Progenitor cell of endocrine pancreas (in vitro differentiated cells): Measurements from ENCODE around the gene CORIN. TPM values are rescaled to one million over a fixed set of nuclear protein-coding genes. Genes with fewer than 3 reads are reported as not detected.

ENCODE experiments used
- DNase-seq: peaks from one replicate; pipeline ENCODE4 v3.0.0; 2021; ENCODE audit warnings: low spot score; ENCODE audit not compliant: unreplicated experiment
- H3K27ac Mint-ChIP-seq: 2 replicates; pipeline ENCODE4 v1.8.0; 2021; ENCODE audit warnings: mild to moderate bottlenecking, moderate library complexity, mixed read lengths
- H3K27me3 Mint-ChIP-seq: 2 replicates; pipeline ENCODE4 v1.8.0; 2021; ENCODE audit warnings: mixed read lengths
- H3K36me3 Mint-ChIP-seq: 2 replicates; pipeline ENCODE4 v1.8.0; 2022; ENCODE audit warnings: mixed read lengths; ENCODE audit not compliant: insufficient read depth
- H3K4me1 Mint-ChIP-seq: 2 replicates; pipeline ENCODE4 v1.8.0; 2021; ENCODE audit warnings: low read depth, mixed read lengths
- H3K4me3 Mint-ChIP-seq: 2 replicates; pipeline ENCODE4 v1.8.0; 2021; ENCODE audit warnings: low read depth, mild to moderate bottlenecking, moderate library complexity, mixed read lengths
- H3K9me3 Mint-ChIP-seq: 2 replicates; pipeline ENCODE4 v1.8.0; 2021; ENCODE audit warnings: low read depth, mixed read lengths
- total RNA-seq: library from RNA; stranded (reverse); gene quantifications from 2 replicates; pipeline ENCODE4 v1.2.1, GENCODE V29; 2021
- TF ChIP-seq, protein P1 (sequence below): fragments of 200-600 bp; sonication (generic); IDR thresholded peaks from one replicate; pipeline ENCODE4 v1.5.0; 2021; ENCODE audit warnings: antibody characterized with exemption, mild to moderate bottlenecking; ENCODE audit not compliant: unreplicated experiment

Gene CORIN
- total RNA-seq, 1 donor from 2014 or later, result 0.84 TPM

DNA sequence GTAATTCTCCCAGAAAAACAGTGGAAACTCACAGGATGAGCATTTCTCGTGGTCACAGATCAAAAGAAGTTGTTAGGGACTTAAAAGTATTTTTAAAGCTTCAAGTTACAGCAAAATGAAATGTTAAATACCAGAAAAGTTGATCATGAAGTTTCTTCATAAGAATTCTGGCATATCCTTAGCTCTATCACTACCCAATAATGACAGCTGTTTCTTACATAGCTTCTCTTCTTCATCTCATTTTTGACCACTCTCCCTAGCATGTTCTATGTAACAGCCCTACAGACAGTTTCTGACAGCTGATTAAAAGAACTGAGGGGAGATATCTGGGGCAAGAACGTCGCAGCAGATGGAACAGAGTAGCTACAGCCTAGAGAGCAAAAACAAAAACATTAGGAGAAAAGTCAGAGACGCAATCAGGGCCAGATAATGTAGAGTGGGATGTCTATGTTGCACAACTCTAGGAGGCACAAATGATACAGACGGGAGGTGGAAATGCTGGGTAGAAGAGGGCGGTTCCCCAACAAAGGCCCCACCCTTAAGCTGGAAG, 108.7 kb downstream of the CORIN start:
- DNase-seq, result no peak
- H3K27me3 Mint-ChIP-seq, result no peaks in the 10 kb centered on the region
- H3K36me3 Mint-ChIP-seq, result no peaks in the 10 kb centered on the region
- no peak overlapping the region for H3K27ac Mint-ChIP-seq
- H3K9me3 Mint-ChIP-seq, result peaks cover 4% of the 10 kb centered on the region
- TF ChIP-seq, protein P1, sequence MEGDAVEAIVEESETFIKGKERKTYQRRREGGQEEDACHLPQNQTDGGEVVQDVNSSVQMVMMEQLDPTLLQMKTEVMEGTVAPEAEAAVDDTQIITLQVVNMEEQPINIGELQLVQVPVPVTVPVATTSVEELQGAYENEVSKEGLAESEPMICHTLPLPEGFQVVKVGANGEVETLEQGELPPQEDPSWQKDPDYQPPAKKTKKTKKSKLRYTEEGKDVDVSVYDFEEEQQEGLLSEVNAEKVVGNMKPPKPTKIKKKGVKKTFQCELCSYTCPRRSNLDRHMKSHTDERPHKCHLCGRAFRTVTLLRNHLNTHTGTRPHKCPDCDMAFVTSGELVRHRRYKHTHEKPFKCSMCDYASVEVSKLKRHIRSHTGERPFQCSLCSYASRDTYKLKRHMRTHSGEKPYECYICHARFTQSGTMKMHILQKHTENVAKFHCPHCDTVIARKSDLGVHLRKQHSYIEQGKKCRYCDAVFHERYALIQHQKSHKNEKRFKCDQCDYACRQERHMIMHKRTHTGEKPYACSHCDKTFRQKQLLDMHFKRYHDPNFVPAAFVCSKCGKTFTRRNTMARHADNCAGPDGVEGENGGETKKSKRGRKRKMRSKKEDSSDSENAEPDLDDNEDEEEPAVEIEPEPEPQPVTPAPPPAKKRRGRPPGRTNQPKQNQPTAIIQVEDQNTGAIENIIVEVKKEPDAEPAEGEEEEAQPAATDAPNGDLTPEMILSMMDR, result no peak
- peaks cover 20% of the 10 kb centered on the region for H3K4me1 Mint-ChIP-seq
- H3K4me3 Mint-ChIP-seq, result no peak overlapping the region

DNA sequence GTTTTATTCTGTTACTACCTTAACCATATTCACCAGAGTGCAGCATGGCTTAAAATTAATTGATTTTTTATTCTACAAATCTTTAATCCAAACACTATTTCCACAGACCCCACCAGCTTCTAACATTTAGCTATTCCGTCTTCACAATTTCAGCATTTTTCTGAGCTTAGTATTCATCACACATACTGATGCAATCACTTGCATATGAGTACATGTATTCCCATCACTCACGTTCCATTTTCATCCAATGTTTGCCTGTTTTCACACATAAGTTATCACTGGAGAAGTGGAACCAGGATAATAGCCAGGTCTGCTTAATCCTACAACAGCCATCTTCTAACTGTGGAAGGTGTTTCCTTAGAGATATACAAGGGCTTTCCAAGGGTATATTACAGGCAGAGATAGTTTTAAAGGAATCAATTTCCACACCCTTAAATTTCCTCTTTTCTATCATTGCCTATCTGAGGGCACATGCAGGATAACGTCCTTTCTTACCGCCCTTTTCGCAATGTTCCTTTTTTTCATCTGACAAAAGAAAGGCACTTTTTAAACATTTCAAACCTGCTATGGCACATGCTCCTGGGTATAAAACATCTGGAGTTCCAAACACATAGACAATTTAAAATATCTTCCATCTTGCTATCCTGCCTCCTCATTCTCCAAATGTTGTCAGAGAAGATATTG, 115.8 kb downstream of the CORIN start:
- Mint-ChIP-seq H3K4me3 (no peak overlapping the region), H3K4me1 (peaks cover 4% of the 10 kb centered on the region), H3K36me3 (no peaks in the 10 kb centered on the region), H3K9me3 (no peaks in the 10 kb centered on the region), H3K27me3 (no peaks in the 10 kb centered on the region), H3K27ac (no peak overlapping the region)
- DNase-seq, result no peak
- TF ChIP-seq, protein P1, result no peak

DNA sequence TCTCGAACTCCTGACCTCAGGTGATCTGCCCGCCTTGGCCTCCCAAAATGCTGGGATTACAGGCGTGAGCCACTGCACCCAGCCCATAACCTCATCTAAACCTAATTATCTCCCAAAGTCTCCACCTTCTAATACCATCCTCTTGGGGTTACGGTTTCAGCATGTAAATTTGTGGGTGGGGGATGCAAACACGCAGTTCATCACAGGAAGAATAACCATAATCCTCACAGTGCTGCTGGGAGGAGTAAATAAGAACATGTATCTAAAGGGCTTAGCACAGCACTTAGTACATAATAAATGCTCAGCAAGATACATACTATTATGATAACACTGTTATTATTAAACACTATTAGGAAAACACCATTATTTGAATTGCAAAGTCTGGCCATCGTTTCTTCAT, 116.4 kb downstream of the CORIN start:
- no peak overlapping the region for H3K27ac Mint-ChIP-seq
- TF ChIP-seq, protein P1, result no peak
- H3K4me3 Mint-ChIP-seq, result no peak overlapping the region
- H3K9me3 Mint-ChIP-seq, result no peaks in the 10 kb centered on the region
- H3K4me1 Mint-ChIP-seq, result peaks cover 4% of the 10 kb centered on the region
- no peaks in the 10 kb centered on the region for H3K27me3 Mint-ChIP-seq
- H3K36me3 Mint-ChIP-seq, result no peaks in the 10 kb centered on the region
- no peak for DNase-seq

DNA sequence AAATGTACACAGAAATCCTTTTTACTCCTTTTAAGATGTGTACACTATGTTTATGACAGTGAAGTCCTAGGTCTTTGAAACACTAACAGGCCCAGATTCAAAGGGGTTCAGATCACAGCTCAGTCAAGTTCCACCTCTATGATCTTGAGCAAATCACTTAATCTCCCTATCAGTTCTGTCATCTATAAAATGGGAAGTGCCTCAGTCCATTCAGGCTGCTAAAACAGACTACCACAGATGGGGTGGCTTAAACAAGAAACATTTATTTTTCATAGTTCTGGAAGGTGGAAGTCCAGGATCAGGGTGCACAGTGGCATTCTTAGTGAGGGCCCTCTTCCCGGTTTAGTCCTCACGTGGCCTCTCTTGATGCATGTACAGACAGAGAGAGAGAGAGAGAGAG, 117.1 kb downstream of the CORIN start:
- H3K9me3 Mint-ChIP-seq, result no peaks in the 10 kb centered on the region
- H3K27ac Mint-ChIP-seq, result no peak overlapping the region
- H3K4me3 Mint-ChIP-seq, result no peak overlapping the region
- no peak for DNase-seq
- H3K27me3 Mint-ChIP-seq, result no peaks in the 10 kb centered on the region
- no peaks in the 10 kb centered on the region for H3K36me3 Mint-ChIP-seq
- TF ChIP-seq, protein P1, result no peak
- H3K4me1 Mint-ChIP-seq, result peaks cover 10% of the 10 kb centered on the region

DNA sequence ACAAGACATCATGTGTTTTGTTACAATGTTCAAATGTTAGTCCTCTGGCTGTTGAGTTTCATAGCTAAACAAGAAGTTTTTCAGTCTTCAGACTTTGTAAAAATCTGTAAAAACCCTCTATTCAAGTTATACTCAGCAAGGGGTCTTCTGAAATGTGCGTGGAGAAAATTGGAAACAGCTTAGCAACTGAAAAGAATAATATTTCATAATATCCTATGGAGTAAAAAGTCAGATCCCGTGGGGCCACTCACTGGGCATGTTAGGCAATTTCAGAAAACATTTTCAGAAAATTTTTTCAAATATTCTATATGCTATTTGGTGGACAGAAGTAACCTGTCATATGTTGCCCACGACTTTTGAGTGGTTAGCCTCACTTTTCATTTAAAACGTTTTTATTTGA, 118.3 kb downstream of the CORIN start:
- no peaks in the 10 kb centered on the region for H3K9me3 Mint-ChIP-seq
- peaks cover 12% of the 10 kb centered on the region for H3K4me1 Mint-ChIP-seq
- H3K4me3 Mint-ChIP-seq, result no peak overlapping the region
- no peak for DNase-seq
- H3K27ac Mint-ChIP-seq, result no peak overlapping the region
- no peaks in the 10 kb centered on the region for H3K27me3 Mint-ChIP-seq
- TF ChIP-seq, protein P1, result no peak
- H3K36me3 Mint-ChIP-seq, result no peaks in the 10 kb centered on the region
